HG02970 (cell line): ENCODE data around the gene C7.
"Not testable (repeated sequence)": the region's sequence is repeated elsewhere in the genome, so short reads cannot be mapped to it uniquely, and the experiment has no call there.

Experiments
- ATAC-seq: cut with Tn5 transposase; IDR thresholded peaks from one replicate; pipeline ENCODE4 v1.9.1; 2021; ENCODE audit warnings: mild to moderate bottlenecking, moderate library complexity, moderate number of reproducible peaks; ENCODE audit not compliant: unreplicated experiment, low FRiP score

C7 gene

DNA sequence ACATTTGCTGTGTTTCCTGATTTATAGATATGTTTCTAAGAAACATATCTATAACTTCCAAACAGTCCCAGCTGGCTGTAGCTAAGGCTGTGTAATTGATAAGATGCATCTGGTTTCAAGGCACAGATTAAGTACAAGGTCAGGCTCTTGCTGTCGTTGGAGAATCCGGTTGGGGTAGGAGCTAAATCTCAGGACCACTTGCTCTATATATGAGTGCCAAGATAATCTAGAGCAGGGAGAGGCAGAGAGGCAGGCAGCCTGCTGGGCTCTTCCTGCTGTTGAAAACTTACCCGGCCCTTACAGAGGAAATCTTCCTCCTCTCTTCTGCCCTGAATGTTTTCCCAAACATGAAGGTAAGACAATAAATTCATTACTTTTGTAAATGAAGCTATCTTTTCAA is at the start of gene C7:
Gene C7, plus strand, starts transcription at position 234 of the 400 bp plus-strand sequence. Its CDS starts 114 bp downstream, at position 348.
- no peak for ATAC-seq

DNA sequence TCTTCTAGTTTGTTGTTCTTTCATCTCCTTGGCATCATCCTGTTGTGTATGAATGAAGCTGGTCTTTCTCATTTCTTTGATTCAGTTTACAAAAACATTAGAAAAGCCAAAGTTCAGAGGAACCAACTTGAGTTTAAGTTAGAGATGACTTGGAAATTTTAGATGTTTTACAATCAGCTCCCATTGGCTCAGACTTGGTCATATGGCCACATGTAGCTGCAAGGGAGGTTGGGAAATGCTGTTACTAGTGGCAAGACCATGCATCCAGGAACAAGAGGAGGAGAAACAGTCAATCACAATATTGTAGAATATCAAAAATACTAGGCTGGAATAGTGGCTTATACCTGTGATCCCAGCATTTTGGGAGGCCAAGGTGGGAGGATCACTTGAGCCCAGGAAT is 48.6 kb upstream of the C7 start:
- ATAC-seq: no peak

DNA sequence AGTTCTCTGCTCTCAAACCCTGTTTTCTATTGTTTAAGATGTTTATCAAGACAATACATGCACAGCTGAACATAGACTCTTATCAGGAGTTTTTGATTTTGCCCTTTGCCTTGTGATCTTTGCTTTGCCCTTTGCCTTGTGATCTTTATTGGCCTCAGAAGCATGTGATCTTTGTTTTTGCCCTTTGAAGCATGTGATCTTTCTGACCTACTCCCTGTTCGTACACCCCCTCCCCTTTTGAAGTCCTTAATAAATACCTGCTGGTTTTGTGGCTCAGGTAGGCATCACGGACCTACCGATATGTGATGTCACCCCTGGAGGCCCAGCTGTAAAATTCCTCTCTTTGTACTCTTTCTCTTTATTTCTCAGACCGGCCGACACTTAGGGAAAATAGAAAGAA is 44.3 kb upstream of the C7 start:
- ATAC-seq: not testable (repeated sequence)

DNA sequence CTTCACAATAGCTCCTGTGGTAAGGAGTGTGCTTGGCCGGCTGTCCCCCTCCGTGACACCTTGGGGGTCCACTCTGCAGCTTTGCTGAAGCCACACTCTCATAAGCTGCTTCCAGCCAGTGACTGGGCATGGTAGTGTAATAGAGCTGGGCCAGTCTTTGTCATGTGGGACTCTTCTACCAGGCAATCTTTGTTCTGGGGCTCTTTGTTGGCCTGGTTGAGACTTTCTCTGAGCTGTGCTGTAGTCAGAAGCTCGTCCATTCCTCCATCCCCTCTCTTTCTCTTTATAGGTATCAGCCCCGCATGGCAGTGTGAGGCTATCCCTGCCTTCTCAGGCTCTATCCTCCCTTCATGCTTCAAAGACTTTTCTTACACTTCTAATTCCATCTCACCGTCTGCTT is 42.5 kb upstream of the C7 start:
- ATAC-seq: no peak

DNA sequence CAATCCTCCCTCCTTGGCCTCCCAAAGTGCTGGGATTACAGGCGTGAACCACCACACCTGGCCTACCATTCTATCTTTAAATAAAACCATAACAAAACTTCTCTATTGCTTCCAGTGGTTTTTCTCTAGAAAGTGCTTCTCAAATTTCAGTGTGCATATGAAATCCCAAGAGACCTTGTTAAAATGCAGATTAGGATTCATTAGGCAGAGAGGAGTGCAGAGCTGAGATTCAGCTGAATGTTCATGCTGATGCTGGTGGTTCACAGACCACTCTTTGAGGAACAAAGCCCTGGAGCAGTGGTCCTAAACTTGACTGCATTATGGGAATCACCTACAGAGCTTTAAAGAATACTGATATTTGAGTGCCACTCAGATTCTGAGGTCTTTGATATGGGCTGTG is 39.9 kb upstream of the C7 start:
- no peak for ATAC-seq

DNA sequence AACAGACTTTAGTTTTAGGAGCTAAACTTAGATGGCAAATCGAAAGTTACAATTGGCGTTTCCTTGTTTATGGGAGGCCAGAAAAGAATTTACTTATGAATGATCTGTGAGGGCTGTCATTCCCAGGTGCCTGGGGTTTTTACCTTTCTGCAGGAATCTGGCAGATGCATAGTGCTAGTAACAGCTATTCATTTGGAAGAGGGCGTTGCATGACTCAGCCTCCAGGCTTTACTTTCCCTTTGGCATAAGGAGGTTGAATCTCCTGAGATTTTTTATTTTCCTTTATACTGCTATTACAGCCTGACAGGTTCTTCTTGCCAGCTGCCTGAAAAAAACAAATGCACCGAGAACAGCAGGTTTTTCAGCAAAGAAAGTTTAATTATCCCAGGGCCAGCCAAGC is 38.1 kb upstream of the C7 start:
- ATAC-seq: no peak

DNA sequence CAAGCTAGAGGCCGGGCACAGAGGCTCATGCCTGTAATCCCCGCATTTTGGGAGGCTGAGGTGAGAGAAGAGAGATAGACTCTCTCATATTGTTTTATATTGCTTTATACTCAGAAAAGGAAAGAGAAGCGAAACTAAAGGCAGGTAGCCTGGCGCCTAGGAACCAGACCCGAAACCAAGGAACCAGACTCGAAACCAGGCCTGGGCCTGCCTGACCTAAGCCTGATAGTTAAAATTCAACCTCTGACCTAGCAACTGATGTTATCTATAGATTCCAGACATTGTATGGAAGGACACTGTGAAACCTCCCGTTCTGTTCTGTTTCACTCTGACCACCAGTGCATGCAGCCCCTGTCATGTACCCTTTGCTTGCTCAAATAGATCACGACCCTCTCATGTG is 37.0 kb upstream of the C7 start:
- not testable (repeated sequence) for ATAC-seq

DNA sequence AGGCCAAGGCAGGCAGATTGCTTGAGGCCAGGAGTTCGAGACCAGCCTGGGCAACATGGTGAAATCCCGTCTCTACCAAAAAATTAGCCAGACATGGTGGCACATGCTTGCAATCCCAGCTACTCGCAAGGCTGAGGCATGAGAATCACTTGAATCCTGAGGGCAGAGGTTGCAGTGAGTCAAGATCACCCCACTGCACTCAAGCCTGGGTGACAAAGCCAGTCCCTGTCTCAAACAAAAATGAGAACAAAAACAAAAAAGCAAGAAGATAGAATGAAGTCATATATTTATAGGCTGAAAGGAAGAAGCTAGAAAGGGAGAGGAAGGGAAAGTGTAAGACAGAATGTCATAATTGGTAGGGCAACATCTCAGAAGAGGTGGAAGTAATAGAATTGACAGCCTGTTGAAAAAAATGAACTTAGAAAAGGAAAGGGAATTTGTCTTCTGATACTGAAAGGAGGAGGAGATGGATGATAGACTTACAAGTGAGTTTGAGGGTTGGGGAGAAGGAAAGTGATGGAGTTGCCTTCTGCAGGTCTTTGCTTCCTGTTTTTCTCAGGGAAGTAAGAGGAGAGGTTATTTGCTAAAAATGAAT is 35.9 kb upstream of the C7 start:
- ATAC-seq: no peak

DNA sequence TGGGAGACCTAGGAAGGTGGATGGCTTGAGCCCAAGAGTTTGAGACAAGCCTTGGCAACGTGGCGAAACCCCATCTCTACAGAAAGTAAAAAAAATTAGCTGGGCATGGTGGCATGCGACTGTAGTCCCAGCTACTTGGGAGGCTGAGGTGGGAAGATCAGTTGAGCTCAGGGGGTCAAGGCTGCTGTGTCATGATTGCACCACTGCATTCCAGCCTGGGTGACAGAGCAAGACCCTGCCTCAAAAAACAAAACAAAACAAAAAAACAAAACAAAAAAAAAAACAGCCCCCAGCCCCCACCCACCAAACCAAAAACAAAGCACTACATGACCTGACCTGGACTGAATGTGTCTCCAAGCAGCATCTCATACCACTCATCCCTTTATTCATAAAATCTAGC is 33.3 kb upstream of the C7 start:
- no peak for ATAC-seq

DNA sequence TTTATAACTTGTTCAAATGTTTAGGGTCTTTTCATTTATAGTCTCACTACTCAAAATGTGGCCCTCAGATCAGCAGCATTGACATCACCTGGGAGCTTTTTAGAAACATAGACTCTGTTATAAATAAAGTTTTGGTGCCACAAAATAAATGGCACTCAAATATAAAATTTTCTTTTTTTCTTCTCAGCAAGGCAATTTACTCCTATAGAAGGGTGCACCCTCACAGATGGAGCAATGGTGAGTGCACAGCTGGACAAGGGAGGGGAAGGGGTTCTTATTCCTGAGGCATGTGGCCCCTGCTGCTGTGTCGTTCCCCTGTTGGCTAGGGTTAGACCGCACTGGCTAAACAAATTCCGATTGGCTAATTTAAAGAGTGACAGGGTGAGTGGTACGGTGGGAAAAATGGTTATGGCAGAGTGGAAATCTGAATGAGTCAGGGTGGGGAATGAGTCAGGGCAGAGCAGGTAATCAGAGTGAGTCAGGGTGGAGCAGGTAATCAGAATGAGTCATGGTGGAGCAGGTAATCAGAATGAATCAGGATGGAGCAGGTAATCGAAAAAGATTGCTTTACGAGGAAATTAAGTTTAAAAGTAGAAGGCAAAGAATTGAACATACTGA is 31.8 kb upstream of the C7 start:
- no peak for ATAC-seq

DNA sequence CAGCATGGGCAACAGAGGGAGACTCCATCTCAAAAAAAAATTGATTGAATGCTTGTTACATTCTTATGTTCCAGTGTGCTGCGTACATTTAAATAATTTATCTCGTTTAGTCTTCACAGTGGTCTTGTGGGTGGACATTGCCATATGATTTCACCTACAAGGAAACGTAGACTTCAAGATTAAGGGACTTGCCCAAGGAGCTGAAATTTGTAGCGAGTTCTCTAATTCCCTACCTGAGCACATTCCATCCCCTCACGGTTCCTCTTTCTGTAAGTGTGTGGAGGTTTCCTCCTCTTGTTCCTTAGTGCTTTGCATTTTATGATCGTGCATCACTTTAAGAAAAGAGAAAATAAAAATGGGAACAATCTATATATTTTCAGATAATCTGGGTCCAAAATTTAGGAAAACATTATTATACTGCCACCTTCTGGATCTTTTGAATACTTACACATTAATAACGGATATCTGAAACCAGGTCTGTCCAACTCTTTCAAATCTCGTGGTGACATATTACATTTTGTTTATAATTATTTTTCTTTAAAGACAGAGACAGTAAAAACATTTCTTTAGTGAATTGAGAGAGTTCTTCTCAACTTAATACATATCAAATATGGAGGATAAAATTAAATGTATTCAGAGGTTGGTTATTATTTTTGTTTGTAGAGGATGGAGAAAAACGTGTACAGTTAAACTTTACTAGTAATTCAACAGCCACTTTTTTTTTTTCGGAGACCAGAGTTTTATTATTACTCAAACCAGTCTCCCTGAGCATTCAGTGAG is 29.9 kb upstream of the C7 start:
- no peak for ATAC-seq

DNA sequence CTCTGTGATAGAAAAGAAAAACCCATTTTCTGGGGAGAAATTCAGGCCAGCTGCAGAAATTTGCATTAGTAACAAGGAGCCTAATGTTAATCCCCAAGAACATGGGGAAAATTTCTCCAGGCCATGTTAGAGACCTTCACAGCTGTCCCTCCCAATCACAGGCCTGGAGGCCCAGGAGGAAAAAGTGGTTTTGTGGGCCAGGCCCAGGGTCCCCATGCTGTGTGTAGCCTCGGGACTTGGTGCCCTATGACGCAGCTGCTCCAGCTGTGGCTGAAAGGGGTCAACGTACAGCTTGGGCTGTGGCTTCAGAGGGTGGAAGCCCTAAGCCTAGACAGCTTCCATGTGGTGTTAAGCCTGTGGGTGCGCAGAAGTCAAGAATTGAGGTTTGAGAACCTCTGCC is 27.0 kb upstream of the C7 start:
- no peak for ATAC-seq

DNA sequence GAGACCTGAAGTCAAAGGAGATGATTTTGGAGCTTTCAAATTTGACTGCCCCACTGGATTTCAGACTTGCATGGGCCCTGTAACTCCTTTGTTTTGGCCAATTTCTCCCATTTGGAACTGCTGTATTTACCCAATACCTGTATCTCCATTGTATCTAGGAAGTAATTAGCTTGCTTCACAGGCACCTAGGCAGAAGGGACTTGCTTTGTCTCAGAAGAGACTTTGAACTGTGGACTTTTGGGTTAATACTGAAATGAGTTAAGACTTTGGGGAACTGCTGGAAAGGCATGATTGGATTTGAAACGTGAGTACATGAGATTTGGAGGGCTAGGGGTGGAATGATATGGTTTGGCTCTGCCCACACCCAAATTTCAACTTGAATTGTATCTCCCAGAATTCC is 26.2 kb upstream of the C7 start:
- not testable (repeated sequence) for ATAC-seq

DNA sequence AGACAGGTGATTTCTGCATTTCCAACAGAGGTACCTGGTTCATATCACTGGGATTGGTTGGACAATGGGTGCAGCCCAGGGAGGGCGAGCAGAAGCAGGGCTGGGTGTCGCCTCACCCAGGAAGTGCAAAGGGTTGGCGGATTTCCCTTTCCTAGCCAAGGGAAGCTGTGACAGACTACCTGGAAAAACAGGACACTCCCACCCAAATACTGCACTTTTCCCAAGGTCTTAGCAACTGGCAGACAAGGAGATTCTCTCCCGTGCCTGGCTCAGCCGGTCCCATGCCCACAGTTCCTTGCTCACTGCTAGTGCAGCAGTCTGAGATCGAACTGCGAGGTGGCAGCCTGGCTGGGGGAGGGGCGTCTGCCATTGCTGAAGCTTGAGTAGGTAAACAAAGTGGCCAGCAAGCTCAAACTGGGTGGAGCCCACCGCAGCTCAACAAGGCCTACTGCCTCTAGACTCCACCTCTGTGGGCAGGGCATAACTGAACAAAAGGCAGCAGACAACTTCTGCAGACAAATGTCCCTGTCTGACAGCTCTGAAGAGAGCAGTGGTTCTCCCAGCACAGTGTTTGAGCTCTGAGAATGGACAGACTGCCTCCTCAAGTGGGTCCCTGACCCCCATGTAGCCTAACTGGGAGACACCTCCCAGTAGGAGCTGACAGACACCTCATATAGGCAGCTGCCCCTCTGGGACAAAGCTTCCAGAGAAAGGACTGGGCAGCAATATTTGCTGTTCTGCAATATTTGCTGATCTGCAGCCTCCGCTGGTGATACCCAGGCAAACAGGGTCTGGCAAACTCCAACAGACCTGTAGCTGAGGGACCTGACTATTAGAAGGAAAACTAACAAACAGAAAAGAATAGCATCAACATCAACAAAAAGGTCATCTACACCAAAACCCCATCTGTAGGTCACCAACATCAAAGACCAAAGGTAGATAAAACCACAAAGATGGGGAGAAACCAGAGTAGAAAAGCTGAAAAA is 13.6 kb upstream of the C7 start:
- ATAC-seq: not testable (repeated sequence)

DNA sequence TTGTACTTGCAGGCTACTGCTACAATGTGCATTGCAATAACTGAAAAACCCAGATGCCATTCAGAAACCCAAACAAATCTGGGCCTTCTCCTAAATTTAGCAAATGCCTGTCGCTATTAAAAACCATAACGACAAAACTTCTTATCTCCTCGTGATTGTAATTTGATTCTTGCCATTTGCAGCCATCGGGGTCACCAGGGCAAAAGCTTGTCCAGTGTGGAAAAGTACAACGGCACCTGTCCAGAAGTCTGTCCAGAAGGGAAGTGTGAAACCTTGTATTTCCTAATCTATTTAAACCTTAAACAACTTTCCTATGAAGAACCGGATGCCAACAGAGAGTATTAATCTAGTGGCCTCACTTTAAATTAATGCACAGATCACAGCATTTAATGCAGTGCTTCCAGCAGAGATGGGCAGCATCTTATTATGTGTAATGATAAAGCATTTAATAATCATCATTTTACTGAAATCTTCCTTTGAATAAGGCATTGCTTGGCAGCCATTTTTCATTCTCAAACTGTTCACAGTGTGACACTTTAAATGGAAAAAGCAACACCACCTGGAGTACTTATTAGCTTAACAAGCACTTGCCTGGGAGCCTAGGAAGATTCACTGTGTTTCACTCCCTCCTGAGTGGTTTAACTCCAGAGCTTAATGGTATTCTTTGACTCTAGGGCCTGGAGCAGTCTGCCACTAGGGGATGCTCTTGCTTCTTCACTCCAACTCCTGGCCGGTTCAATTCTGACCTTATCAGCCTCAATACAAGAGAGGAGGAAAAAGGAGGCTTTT is 4.9 kb upstream of the C7 start:
- peak; percentile 54 for ATAC-seq

DNA sequence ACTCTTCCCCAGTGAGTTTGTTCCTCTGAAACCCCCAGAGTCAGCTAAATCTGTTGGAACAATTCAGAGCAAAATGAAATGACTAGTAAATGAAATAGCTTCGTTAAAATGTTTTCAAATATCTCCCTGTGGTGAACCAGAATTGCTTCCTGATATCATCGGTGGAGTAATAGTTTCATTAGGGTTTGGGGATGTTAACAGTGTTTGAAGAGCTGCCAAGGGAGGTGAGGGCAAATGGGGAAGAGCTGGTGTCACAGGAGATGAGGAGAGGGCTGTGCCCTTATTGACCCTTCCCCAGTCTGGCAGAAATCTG is 4.3 kb upstream of the C7 start:
- no peak for ATAC-seq

DNA sequence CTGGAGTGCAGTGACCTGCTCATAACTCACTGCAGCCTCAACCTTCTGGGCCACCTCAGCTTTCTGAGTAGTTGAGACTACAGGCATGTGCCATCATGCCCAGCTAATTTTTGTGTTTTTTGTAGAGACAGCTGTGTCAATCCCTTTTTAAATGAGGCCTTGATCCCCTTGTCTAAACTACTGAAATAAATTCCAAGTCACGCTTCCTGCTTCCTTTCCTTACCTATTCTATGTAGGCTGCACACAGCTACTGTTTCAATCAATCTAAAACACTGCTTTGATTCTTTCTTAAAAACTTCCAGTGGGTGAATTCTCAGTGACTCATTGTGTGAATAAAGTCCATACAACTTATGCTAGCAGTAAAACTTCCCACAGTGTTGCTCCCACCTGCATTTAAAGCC is 2.9 kb upstream of the C7 start:
- no peak for ATAC-seq

DNA sequence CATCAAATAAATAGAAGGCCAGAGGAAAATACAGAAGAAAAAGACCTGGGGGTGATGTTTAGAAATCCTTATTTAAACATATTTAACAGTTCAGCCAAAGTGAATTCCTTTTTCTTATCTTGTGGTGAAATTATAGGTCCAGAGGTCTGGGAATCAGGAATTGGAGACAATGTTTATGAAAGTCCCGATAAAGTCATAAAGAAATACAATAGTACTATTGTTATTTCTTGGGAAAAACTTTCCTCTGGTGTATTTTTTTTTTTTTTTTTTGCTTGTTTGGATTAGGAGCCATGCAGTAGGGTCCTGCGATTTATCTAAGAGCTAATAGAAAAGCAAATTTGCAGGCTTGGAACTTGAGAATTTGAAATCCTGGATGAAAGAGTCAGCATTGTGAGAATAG is 426 bp downstream of the C7 start:
- no peak for ATAC-seq

DNA sequence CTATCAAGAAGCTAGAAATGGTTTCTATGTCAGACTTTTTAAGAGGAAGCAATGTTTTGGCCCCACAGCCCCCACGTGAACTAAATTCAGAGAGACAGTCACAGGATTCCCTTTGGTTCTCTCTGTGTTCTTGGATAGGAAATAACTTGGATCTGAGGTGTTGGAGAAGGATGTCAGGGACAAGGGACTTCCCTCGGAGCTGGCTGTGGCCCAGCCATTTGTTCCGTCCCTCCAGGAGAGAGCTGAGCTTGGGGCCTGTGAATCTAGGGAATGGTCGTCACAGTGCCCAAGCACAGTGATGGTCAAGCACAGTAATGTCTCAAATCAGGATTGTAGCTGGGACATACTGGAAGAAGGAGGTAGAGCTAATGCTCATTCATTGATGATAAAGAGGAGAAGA is 2.0 kb downstream of the C7 start:
- no peak for ATAC-seq

DNA sequence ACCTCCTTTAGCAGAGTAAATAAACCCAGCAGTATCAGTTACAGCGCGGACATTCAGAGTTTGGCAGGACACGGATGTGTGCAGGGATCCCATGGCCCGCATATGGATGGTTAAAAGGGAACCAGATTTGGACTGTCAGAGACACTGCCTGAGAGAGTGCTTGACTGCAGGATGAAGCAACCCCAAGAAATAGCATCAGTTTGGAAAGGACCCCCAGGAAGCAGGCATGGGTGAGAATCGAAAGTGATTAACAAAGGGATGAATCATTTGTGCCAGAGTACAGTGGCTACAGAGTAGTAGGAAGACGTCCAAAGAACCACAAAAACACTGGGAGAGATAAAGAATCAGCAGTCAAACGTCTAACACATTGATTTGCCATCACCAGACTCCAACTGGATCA is 5.5 kb downstream of the C7 start:
- ATAC-seq: no peak
